Gastrocnemius medialis (tissue), 4 donors: Measurements from ENCODE around the gene TSPAN12. TPM values are rescaled to one million over a fixed set of nuclear protein-coding genes. Genes with fewer than 3 reads are reported as not detected.

Source experiments
- ATAC-seq, 2 donors: fragments of 150-250 bp; one replicate each; pipeline ENCODE4 v1.9.1; 2016
- DNase-seq, 2 donors: peaks; one replicate each; pipeline ENCODE4 v3.0.0-alpha.2; 2019
- H3K27ac ChIP-seq, 4 donors: fragments of 200-600 bp; sonication (generic); 1 replicate in 1 of 4; 2 replicates in 3 of 4; pipeline ENCODE4 v1.5.1; 2016 to 2018; ENCODE audit warnings: mild to moderate bottlenecking in 2 of 4, moderate library complexity in 1 of 4
- H3K27me3 ChIP-seq, 3 donors: fragments of 200-600 bp; sonication (generic) in 2 of 3; 1 replicate in 1 of 3; 2 replicates in 2 of 3; pipeline versions ENCODE4 v1.5.1 to v1.6.0; 2016 to 2019; ENCODE audit warnings: mild to moderate bottlenecking in 1 of 3, moderate library complexity in 1 of 3
- H3K36me3 ChIP-seq, 2 donors: fragments of 200-600 bp; sonication (generic) in 1 of 2; one replicate each; pipeline ENCODE4 v1.5.1; 2017 to 2018
- H3K4me1 ChIP-seq, 2 donors: fragments of 200-600 bp; sonication (generic) in 1 of 2; one replicate each; pipeline ENCODE4 v1.5.1; 2016 to 2017; ENCODE audit warnings: mild to moderate bottlenecking in 2 of 2
- H3K4me3 ChIP-seq, 4 donors: fragments of 200-600 bp; sonication (generic) in 3 of 4; 1 replicate in 1 of 4; 2 replicates in 3 of 4; pipeline ENCODE4 v1.5.1; 2016 to 2019; ENCODE audit warnings: mild to moderate bottlenecking in 2 of 4
- H3K9me3 ChIP-seq, 3 donors: fragments of 200-600 bp; sonication (generic) in 2 of 3; 1 replicate in 1 of 3; 2 replicates in 2 of 3; pipeline ENCODE4 v1.5.1; 2016 to 2019
- CTCF ChIP-seq, 5 experiments: fragments of 450-650 bp in 3 of 5; fragments of 200-600 bp in 2 of 5; sonication (generic) in 2 of 5; IDR thresholded peaks in 4 of 5; conservative IDR thresholded peaks in 1 of 5; 1 replicate in 4 of 5; 2 replicates in 1 of 5; pipeline ENCODE4 v1.5.1; 2016 to 2019; ENCODE audit warnings: antibody characterized with exemption in 5 of 5, mild to moderate bottlenecking in 3 of 5, moderate library complexity in 3 of 5
- POLR2A ChIP-seq, 2 donors: fragments of 450-650 bp; IDR thresholded peaks; one replicate each; pipeline ENCODE4 v1.6.1; 2017; ENCODE audit warnings: antibody characterized with exemption in 2 of 2, mild to moderate bottlenecking in 2 of 2, moderate library complexity in 2 of 2
- in situ Hi-C, 4 donors: fragments of 200-750 bp; cut with MboI; loops; one replicate each; pipeline versions ENCODE4 v1.15.0 to v1.8.0; 2017; ENCODE audit warnings: low sequenced_read_pairs in 4 of 4
- intact Hi-C: fragments of 100-400 bp; cut with DNase I; formaldehyde crosslinking; loops from one replicate; pipeline ENCODE4 v1.15.1; 2023; ENCODE audit warnings: low total_unique reads
- total RNA-seq, 4 donors: library from RNA; depleted of rRNA; stranded (reverse); fragments of >200 nt; gene quantifications; one replicate each; pipeline versions ENCODE4 v1.1.0 to v1.2.3, GENCODE V29; 2016

Gene TSPAN12
- total RNA-seq, 4 donors from 2014 or later = 1.3 to 6.3 (median 2.8) TPM

DNA sequence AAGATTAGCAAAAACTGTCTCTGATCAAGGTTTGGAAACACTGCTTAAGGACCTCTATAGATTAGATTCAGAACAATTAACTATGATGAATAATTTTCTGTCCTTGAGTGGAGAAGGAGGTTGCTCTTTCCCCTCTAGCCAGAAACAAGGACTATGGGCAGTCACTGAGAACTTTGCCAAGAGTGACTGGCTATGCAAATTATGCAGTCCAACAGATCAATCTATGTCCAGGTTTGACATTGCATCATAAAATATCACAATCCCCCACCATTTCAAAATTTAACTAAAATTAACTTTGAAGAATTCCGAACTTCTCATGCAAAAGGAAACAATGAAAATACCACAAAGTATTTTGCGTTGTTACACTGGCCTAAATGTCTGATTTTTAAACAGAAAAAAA is 50.6 kb downstream of the TSPAN12 start:
- ATAC-seq (no peak), DNase-seq (no peak)
- intact Hi-C loops = loop anchor here (2.0 to 5.0 kb wide), 2 partner anchors 51 to 135 kb away; partner anchors contain the start of gene TSPAN12
- H3K27ac ChIP-seq = no peak overlapping the region
- no peak overlapping the region for H3K4me3 ChIP-seq
- H3K9me3 ChIP-seq = no peaks in the 10 kb centered on the region
- H3K4me1 ChIP-seq = no peaks in the 10 kb centered on the region
- TF ChIP-seq POLR2A (IDR thresholded peaks at IDR 0.05) (no peak), CTCF (IDR thresholded peaks at IDR 0.05 in 4 of 5, conservative IDR thresholded peaks at IDR 0.05 in 1 of 5) (no peak)
- in situ Hi-C loops = loop anchor here (10.0 to 25.0 kb wide), 4 partner anchors 127 to 305 kb away; no protein-coding TSS in a partner anchor
- H3K27me3 ChIP-seq = no peaks in the 10 kb centered on the region
- no peaks in the 10 kb centered on the region for H3K36me3 ChIP-seq

DNA sequence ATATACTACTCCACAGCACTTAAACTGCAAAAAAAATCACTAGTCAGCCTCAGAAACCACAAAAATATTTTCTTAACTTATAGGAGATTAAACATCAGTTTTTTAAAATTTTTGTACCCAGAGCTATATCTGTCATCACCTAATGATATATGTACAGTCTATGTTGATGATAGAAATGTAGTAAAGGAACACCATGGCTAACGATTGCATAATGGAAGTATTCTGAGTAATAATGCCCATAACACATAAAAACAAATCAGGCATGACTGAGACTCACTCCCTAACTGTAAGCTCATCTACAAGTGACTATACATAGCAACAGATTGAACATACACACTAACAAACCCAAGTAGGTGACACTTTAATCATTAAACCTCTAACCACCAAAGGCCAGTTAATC is 51.3 kb downstream of the TSPAN12 start:
- H3K9me3 ChIP-seq = no peaks in the 10 kb centered on the region
- no peak overlapping the region for H3K4me3 ChIP-seq
- H3K36me3 ChIP-seq = no peaks in the 10 kb centered on the region
- ATAC-seq = no peak
- no peaks in the 10 kb centered on the region for H3K4me1 ChIP-seq
- intact Hi-C loops (loop anchor here (1.0 to 5.0 kb wide), 3 partner anchors 52 to 302 kb away; partner anchors contain the start of gene TSPAN12), in situ Hi-C loops (loop anchor here (10.0 to 25.0 kb wide), 4 partner anchors 128 to 306 kb away; no protein-coding TSS in a partner anchor)
- DNase-seq = no peak
- no peak overlapping the region for H3K27ac ChIP-seq
- no peak for TF ChIP-seq CTCF (IDR thresholded peaks at IDR 0.05 in 4 of 5, conservative IDR thresholded peaks at IDR 0.05 in 1 of 5)
- no peak for TF ChIP-seq POLR2A (IDR thresholded peaks at IDR 0.05)
- H3K27me3 ChIP-seq = no peaks in the 10 kb centered on the region

GRCh38 chr7:120805636-120806388 is 52.1 kb downstream of the TSPAN12 start:
- no peak overlapping the region for H3K4me3 ChIP-seq
- H3K4me1 ChIP-seq = no peaks in the 10 kb centered on the region
- H3K9me3 ChIP-seq = no peaks in the 10 kb centered on the region
- H3K36me3 ChIP-seq = no peaks in the 10 kb centered on the region
- no peaks in the 10 kb centered on the region for H3K27me3 ChIP-seq
- no peak overlapping the region for H3K27ac ChIP-seq
- in situ Hi-C loops (loop anchor here (10.0 to 25.0 kb wide), 4 partner anchors 129 to 306 kb away; no protein-coding TSS in a partner anchor), intact Hi-C loops (loop anchor here (1.0 to 5.0 kb wide), 3 partner anchors 53 to 302 kb away; partner anchors contain the start of gene TSPAN12)
- peak; percentile 6 to 14 for DNase-seq
- peak in 1 of 2 donors; percentile 70 for ATAC-seq
- peak; percentile 59 to 86 (median 72) for TF ChIP-seq CTCF (IDR thresholded peaks at IDR 0.05 in 4 of 5, conservative IDR thresholded peaks at IDR 0.05 in 1 of 5)
- no peak for TF ChIP-seq POLR2A (IDR thresholded peaks at IDR 0.05)

GRCh38 chr7:120802751-120803150 is 55.2 kb downstream of the TSPAN12 start:
- Histone ChIP-seq H3K36me3 (no peaks in the 10 kb centered on the region), H3K27me3 (no peaks in the 10 kb centered on the region), H3K4me1 (no peaks in the 10 kb centered on the region), H3K9me3 (no peaks in the 10 kb centered on the region), H3K4me3 (no peak overlapping the region), H3K27ac (no peak overlapping the region)
- TF ChIP-seq POLR2A (IDR thresholded peaks at IDR 0.05) (no peak), CTCF (IDR thresholded peaks at IDR 0.05 in 4 of 5, conservative IDR thresholded peaks at IDR 0.05 in 1 of 5) (no peak)
- no peak for ATAC-seq
- intact Hi-C loops (no loop called here), in situ Hi-C loops (loop anchor here (5.0 to 25.0 kb wide), 6 partner anchors 132 to 310 kb away; no protein-coding TSS in a partner anchor)
- no peak for DNase-seq
